Cerebellar cortex (tissue), 1 donor: Measurements from ENCODE around the gene RERE.
A peak's percentile ranks its signal among the peaks of the same experiment; 100 is the strongest.

Experiments
- DNase-seq: peaks from one replicate; pipeline ENCODE4 v3.0.0-alpha.2; 2015; ENCODE audit warnings: low spot score

RERE gene

GRCh38 chr1:8474369-8474768 is 343.1 kb downstream of the RERE start:
- DNase-seq, result no peak

- no peak for DNase-seq
Measured at GRCh38 chr1:8473891-8474300, 343.5 kb downstream of the RERE start.

GRCh38 chr1:8473121-8473875 is 344.1 kb downstream of the RERE start:
- no peak for DNase-seq

GRCh38 chr1:8472668-8473067 is 344.8 kb downstream of the RERE start:
- no peak for DNase-seq

- DNase-seq, result no peak
Measured at GRCh38 chr1:8471451-8471850, 346.0 kb downstream of the RERE start.

GRCh38 chr1:8468751-8469150 is 348.7 kb downstream of the RERE start:
- no peak for DNase-seq

- DNase-seq, result no peak
Measured at GRCh38 chr1:8467308-8467707, 350.1 kb downstream of the RERE start.

GRCh38 chr1:8465692-8466091 is 351.7 kb downstream of the RERE start:
- DNase-seq, result peak; percentile 75

- peak; percentile 50 for DNase-seq
Measured at GRCh38 chr1:8465013-8465412, 352.4 kb downstream of the RERE start.

- no peak for DNase-seq
Measured at GRCh38 chr1:8464377-8464776, 353.1 kb downstream of the RERE start.

- DNase-seq, result peak; percentile 56
Measured at GRCh38 chr1:8463144-8463927, 354.1 kb downstream of the RERE start.

- DNase-seq, result peak; percentile 74
Measured at GRCh38 chr1:8462371-8462892, 355.0 kb downstream of the RERE start.

- no peak for DNase-seq
Measured at GRCh38 chr1:8461351-8462110, 355.9 kb downstream of the RERE start.

- DNase-seq, result no peak
Measured at GRCh38 chr1:8460784-8461183, 356.7 kb downstream of the RERE start.

GRCh38 chr1:8460132-8460544 is 357.3 kb downstream of the RERE start:
- no peak for DNase-seq

- DNase-seq, result no peak
Measured at GRCh38 chr1:8458607-8459006, 358.8 kb downstream of the RERE start.

- no peak for DNase-seq
Measured at GRCh38 chr1:8457760-8458381, 359.6 kb downstream of the RERE start.

- DNase-seq, result no peak
Measured at GRCh38 chr1:8456991-8457390, 360.4 kb downstream of the RERE start.

- no peak for DNase-seq
Measured at GRCh38 chr1:8456308-8456912, 361.0 kb downstream of the RERE start.

- no peak for DNase-seq
Measured at GRCh38 chr1:8455700-8456307, 361.6 kb downstream of the RERE start.

GRCh38 chr1:8450312-8450711 is 367.1 kb downstream of the RERE start:
- DNase-seq, result no peak
